ENCODE results near the gene BYSL.

Gene BYSL

DNA sequence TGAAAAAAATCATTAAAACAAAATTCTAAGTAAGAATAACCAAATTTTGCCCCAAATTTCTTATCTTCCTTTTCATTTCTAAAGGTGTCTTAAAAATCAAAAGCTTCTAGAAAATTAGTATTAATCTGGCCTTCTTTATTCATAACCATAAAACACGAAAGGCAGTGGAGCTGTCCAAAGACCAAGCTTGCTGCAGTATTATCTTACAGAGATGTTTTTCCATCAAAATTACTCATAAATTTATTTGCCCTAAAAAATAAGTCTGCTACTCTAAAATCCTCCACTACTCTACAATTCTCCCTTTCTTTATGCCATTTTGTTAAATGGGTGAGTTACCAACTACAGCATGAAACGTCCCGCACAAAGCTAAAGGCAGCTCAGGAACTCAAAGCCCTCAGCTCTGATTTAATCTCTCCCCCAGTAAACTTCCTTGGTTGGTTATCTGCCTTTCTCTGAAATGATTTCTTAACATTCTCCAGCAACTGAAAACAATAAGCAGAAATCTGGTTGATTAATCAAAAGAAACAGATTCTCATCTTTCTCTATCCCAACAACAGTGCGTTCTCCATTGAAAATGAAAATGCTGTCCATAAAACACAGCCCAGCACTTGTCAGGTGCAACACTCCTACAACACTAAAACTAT, 28.3 kb upstream of the BYSL start:
- no peaks in the 10 kb centered on the region for H3K9me3 ChIP-seq (ENCODE audit: insufficient read depth, low read depth, low read length)
- peaks cover 16% of the 10 kb centered on the region; the same call in 1 of the 2 replicates for H3K4me1 ChIP-seq (ENCODE audit: insufficient read depth, low read length)
- 0 out of 2 replicates have a peak, but pooled peaks cover 6% of the 10 kb centered on the region for H3K27me3 ChIP-seq (ENCODE audit: insufficient read depth, low read length)
- peak overlapping the region; percentile 94; the same call in 1 of the 2 replicates for H3K9ac ChIP-seq (ENCODE audit: low read depth, low read length)
- peak overlapping the region; percentile 92 for H3K4me3 ChIP-seq (ENCODE audit: low read length)
- no peaks in the 10 kb centered on the region for H3K36me3 ChIP-seq (ENCODE audit: insufficient read depth, low read depth, low read length)
- H3K27ac ChIP-seq (ENCODE audit: low read length): no peak overlapping the region

DNA sequence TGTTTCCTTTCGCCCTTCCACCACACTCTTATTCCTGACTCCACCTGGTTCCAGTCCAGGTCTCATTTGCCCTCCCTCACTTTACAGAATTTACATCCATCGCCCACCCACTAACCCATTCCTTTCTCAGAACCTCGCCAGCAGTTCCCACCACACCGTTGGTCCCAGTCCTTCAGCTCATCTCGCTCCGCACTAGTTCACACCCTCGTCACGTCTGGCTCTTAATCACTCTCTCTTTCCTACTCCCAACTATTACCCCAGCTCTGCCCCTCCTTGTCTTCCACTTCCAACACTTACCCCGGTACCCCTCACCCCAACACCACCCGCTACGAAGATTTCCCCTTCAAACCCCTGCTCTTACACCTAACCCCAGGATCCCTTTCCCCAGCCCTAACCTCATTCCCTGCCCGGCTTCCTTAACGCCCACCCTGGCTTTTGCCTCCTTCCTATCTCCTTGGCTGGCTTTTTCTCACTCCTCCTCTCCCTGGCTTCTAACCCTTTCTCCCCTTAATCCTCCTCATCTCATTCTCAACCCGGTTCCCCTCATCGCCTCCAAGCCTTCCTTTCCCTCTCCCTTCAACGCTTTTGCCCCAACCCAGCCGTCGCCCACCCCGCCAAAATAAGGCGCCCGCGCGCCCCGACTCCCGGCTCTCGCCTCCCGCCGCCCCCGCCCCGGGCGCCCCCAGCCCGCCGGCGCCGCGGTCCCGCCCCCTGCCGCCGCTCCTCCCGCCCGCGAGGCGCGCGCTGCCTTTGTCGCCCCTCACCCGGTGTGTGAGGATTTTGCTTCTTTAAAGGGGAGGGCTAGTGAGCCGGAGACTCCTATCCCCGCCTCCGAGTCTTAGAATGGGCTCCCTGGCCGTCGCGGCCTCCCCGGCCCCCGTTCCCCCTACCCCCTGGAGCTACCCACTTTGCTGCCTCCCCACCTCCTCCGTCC, 26.7 kb upstream of the BYSL start:
- Histone ChIP-seq H3K36me3 (ENCODE audit: insufficient read depth, low read depth, low read length) (no peaks in the 10 kb centered on the region), H3K27ac (ENCODE audit: low read length) (peak overlapping the region; percentile 43), H3K27me3 (ENCODE audit: insufficient read depth, low read length) (0 out of 2 replicates have a peak, but pooled peaks cover 6% of the 10 kb centered on the region), H3K9me3 (ENCODE audit: insufficient read depth, low read depth, low read length) (no peaks in the 10 kb centered on the region), H3K4me1 (ENCODE audit: insufficient read depth, low read length) (peaks cover 16% of the 10 kb centered on the region; the same call in 1 of the 2 replicates), H3K4me3 (ENCODE audit: low read length) (peak overlapping the region; percentile 92), H3K9ac (ENCODE audit: low read depth, low read length) (peak overlapping the region; percentile 94)

DNA sequence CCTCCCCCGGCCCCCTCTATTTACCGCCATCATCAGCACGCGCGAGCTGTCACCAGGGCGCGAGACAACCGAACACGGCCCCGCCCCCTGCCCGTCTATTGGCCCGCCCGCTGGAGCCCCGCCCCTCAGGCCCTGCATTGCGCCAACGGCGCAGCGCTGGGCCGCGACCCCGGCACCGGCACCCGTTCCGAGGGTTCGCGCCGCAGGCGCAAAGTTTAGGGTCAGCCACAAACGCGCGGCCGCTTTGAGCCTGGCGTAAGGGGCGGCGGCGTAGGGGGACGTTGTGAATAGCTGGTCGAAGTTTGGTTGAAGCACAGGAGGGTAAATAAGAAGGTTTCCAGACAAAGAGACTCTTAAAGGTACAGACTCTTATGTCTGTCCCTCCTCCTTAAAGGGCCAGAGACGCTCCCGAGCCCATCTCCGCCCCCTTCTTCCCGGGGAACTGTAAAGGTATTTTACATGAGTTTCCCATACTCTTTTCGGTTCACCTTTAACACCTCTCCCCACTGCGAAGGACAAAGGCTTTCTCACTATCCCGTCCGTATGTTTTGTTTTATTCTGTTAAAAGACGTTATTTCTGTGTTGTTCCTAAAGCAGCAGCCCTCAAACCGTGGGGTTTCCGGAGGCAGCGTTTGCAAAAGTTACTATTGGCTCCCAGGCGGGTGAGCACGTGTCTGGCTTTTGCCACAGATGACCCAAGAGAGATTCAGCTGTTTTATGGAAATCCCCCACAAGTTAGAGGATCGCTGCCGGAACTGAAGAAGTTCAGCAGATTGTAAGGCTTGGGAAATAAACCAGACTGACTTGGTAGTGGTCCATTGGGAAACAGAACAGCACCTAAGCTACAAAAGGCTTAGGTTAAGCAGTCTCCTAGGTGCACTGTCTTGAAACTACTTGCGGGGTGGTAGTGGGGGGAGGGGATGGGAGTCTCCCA, 25.7 kb upstream of the BYSL start, which contains the start of gene USP49:
USP49 (minus strand) TSS at position 76 of the 934 bp plus-strand sequence. CDS start 88,392 bp downstream, outside the sequence.
- Histone ChIP-seq H3K9ac (ENCODE audit: low read depth, low read length) (peak within 1 kb of the TSS; percentile 94), H3K4me3 (ENCODE audit: low read length) (peak within 1 kb of the TSS; percentile 92), H3K4me1 (ENCODE audit: insufficient read depth, low read length) (peaks cover 16% of the 10 kb centered on the region; the same call in 1 of the 2 replicates), H3K27ac (ENCODE audit: low read length) (peak within 1 kb of the TSS; percentile 78), H3K36me3 (ENCODE audit: insufficient read depth, low read depth, low read length) (no peaks in the 10 kb centered on the region), H3K9me3 (ENCODE audit: insufficient read depth, low read depth, low read length) (no peaks in the 10 kb centered on the region), H3K27me3 (ENCODE audit: insufficient read depth, low read length) (0 out of 2 replicates have a peak, but pooled peaks cover 6% of the 10 kb centered on the region)

DNA sequence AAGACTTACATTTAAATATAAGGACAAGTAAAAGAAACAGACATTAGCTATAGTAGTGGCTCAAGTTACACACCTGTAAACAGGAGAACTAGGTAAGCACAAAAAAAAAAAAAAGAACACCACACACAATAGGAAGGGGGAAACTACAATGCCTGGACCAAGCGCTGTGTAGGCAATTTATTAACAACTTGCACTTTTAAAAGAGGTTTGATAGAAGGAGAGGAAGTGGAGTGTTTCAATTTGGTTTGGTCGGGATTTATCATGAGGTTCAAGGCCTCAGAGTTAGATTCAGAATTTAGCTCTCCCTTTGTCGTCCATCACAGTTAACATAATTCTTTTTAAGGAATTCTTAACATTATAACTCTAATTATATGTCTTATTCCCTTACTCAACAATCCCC, 25.0 kb upstream of the BYSL start:
- Histone ChIP-seq H3K9ac (ENCODE audit: low read depth, low read length) (peak overlapping the region; percentile 90; the same call in 1 of the 2 replicates), H3K9me3 (ENCODE audit: insufficient read depth, low read depth, low read length) (no peaks in the 10 kb centered on the region), H3K27me3 (ENCODE audit: insufficient read depth, low read length) (0 out of 2 replicates have a peak, but pooled peaks cover 6% of the 10 kb centered on the region), H3K36me3 (ENCODE audit: insufficient read depth, low read depth, low read length) (peaks cover under 1% of the 10 kb centered on the region; the same call in 1 of the 2 replicates), H3K27ac (ENCODE audit: low read length) (no peak overlapping the region), H3K4me3 (ENCODE audit: low read length) (peak overlapping the region; percentile 92), H3K4me1 (ENCODE audit: insufficient read depth, low read length) (peaks cover 16% of the 10 kb centered on the region; the same call in 1 of the 2 replicates)

DNA sequence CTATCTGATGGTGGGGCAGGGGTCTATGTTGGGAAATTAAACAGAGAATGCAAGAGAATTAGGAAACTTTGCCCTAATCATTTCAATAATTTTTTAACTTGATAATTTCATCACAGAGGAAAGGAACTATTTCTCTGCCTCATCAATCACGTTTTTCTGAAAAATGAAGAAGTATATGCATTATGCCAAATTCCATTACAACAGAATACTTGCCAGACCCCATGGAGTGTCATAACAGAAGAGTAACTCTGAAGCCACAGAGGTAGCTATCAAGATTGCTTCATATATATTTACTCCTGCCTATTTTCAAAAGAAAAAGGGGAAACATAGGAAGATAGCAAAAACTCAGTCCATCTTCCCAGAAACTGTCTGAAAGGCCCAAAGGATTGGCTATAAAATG, 20.4 kb upstream of the BYSL start:
- H3K27ac ChIP-seq (ENCODE audit: low read length): no peak overlapping the region

DNA sequence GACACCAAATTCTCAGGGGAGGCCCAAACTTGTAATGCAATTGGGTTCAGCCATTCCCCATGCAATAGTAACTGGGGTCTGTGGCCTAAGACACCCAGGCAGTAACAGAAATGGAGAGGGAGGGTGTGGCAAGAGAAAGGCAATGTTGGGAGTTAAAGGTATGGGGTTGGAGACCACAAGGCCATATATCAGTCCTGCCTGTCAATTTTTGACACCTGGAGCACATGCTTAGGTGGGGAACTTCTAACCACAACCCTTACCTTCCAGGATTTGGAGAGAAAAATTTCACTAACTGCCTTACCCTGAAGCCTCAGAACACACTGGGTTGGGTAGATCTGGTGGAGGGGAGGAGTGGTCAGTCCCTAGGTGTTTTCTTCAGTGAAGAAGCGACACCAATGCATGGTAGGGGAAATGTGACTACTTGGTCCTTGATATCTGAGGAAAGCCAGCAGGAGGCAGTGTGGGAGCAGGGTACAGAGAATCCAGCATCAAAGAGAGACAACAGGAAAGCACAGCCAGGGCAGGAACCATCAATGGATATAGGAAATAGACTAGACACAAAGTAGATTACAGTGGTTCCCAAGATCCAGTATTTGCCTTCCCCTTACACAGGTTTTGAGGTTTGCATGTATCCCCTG, 19.3 kb upstream of the BYSL start:
- Histone ChIP-seq H3K9ac (ENCODE audit: low read depth, low read length) (no peak overlapping the region), H3K27ac (ENCODE audit: low read length) (no peak overlapping the region), H3K4me3 (ENCODE audit: low read length) (no peak overlapping the region), H3K36me3 (ENCODE audit: insufficient read depth, low read depth, low read length) (peaks cover 30% of the 10 kb centered on the region), H3K9me3 (ENCODE audit: insufficient read depth, low read depth, low read length) (no peaks in the 10 kb centered on the region), H3K27me3 (ENCODE audit: insufficient read depth, low read length) (no peaks in the 10 kb centered on the region), H3K4me1 (ENCODE audit: insufficient read depth, low read length) (no peaks in the 10 kb centered on the region)

More for the DNA sequence above, 20.4 kb upstream of the BYSL start:
- peaks cover 18% of the 10 kb centered on the region; the same call in 1 of the 2 replicates for H3K36me3 ChIP-seq (ENCODE audit: insufficient read depth, low read depth, low read length)
- no peak overlapping the region for H3K4me3 ChIP-seq (ENCODE audit: low read length)
- H3K9me3 ChIP-seq (ENCODE audit: insufficient read depth, low read depth, low read length): no peaks in the 10 kb centered on the region
- no peak overlapping the region for H3K9ac ChIP-seq (ENCODE audit: low read depth, low read length)
- H3K4me1 ChIP-seq (ENCODE audit: insufficient read depth, low read length): peaks cover 5% of the 10 kb centered on the region; the same call in 1 of the 2 replicates
- no peaks in the 10 kb centered on the region for H3K27me3 ChIP-seq (ENCODE audit: insufficient read depth, low read length)

DNA sequence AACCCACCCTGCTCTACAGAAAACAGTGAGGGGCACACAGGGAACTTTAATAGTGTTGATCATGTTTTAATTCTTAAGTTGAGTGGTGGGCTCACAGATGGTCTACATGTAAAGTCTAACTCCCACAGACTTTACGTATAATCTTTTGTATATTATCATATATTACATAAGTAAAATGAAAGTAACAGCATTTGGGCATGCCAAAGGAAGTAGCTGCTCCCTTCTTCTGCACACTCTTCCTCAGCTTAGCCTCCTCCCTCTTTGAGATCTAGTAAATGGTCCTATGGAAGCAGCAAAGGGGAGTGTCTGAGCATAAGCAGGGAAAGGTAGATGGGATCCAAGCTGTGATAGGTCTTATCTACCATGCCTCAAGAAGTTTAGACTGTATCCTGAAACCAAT, 11.6 kb upstream of the BYSL start:
- no peak overlapping the region for H3K4me3 ChIP-seq (ENCODE audit: low read length)
- no peaks in the 10 kb centered on the region for H3K4me1 ChIP-seq (ENCODE audit: insufficient read depth, low read length)
- H3K36me3 ChIP-seq (ENCODE audit: insufficient read depth, low read depth, low read length): peaks cover 74% of the 10 kb centered on the region
- no peak overlapping the region for H3K9ac ChIP-seq (ENCODE audit: low read depth, low read length)
- no peaks in the 10 kb centered on the region for H3K27me3 ChIP-seq (ENCODE audit: insufficient read depth, low read length)
- no peaks in the 10 kb centered on the region for H3K9me3 ChIP-seq (ENCODE audit: insufficient read depth, low read depth, low read length)
- no peak overlapping the region for H3K27ac ChIP-seq (ENCODE audit: low read length)

DNA sequence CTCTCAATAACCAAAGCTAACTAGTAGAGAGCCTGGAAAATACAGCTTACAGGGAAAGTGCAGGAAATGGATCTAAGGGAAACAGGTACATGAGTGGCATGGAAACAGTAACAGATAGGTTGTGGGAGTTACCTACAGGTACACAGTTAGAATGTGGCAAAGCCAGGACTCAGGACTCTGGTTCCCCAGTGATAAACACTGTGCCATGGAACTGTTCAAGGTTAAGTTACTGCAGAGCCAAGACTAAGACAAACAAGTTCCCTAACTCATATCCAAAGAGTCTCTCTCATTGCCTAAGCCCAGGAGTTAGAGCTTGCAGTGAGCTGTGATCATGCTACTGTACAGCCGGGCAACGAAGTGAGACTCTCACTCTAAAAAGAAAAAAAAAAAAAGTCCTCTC, 7.0 kb upstream of the BYSL start:
- H3K27ac ChIP-seq (ENCODE audit: low read length): no peak overlapping the region
- H3K4me3 ChIP-seq (ENCODE audit: low read length): no peak overlapping the region
- H3K9me3 ChIP-seq (ENCODE audit: insufficient read depth, low read depth, low read length): no peaks in the 10 kb centered on the region
- H3K27me3 ChIP-seq (ENCODE audit: insufficient read depth, low read length): no peaks in the 10 kb centered on the region
- H3K4me1 ChIP-seq (ENCODE audit: insufficient read depth, low read length): no peaks in the 10 kb centered on the region
- H3K36me3 ChIP-seq (ENCODE audit: insufficient read depth, low read depth, low read length): peaks cover 43% of the 10 kb centered on the region
- no peak overlapping the region for H3K9ac ChIP-seq (ENCODE audit: low read depth, low read length)

DNA sequence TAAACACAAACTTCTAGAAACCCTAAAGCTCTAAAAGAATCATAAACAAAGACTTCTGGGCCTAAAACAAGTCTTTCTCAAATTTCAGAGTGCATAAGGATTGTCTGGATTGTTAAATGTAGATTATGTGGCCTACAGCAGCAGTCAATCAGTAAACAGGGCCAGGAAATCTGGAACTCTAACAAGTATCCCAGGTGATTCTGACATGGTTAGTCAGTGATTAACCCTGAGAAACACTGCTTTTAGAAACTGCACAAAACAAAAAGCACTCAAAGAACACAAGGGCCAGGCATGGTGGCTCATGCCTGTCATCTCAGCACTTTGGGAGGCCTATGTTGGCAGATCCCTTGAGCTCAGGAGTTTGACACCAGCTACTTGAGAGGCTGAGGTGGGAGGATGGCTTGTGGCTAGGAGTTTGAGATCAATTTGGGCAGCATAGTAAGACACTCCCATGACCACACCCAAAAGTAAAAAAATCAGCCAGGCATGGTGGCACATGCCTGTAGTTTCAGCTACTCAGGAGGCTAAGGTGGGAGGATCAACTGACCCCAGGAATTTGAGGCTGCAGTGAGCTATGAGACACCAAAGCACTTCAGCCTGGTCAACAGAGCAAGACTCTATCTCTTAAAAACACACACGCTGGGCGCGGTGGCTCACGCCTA, 6.3 kb upstream of the BYSL start:
- no peak overlapping the region for H3K9ac ChIP-seq (ENCODE audit: low read depth, low read length)
- peaks cover 3% of the 10 kb centered on the region for H3K4me1 ChIP-seq (ENCODE audit: insufficient read depth, low read length)
- H3K27ac ChIP-seq (ENCODE audit: low read length): no peak overlapping the region
- no peaks in the 10 kb centered on the region for H3K27me3 ChIP-seq (ENCODE audit: insufficient read depth, low read length)
- peaks cover 39% of the 10 kb centered on the region for H3K36me3 ChIP-seq (ENCODE audit: insufficient read depth, low read depth, low read length)
- no peaks in the 10 kb centered on the region for H3K9me3 ChIP-seq (ENCODE audit: insufficient read depth, low read depth, low read length)
- H3K4me3 ChIP-seq (ENCODE audit: low read length): no peak overlapping the region

DNA sequence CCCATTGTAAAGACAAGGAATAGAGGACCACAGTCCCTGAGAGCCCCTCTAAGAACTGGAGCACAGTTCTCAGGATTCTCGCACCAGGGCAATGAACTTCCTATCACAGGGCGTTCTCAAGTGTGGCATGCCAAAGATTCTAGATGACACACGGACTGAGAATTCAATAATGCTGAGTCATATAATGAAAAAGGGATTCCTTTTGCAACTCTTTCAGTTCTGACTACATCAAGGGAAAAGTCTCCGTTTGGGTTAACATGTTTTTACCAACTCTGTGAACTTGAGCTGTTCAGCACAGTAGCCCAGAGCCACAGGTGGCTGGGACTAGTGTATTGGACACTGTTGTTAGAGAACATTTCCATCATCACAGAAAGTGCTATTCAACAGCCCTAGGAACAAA, 3.8 kb upstream of the BYSL start:
- peaks cover 32% of the 10 kb centered on the region for H3K36me3 ChIP-seq (ENCODE audit: insufficient read depth, low read depth, low read length)
- H3K27ac ChIP-seq (ENCODE audit: low read length): no peak overlapping the region
- H3K4me1 ChIP-seq (ENCODE audit: insufficient read depth, low read length): peaks cover 9% of the 10 kb centered on the region
- H3K27me3 ChIP-seq (ENCODE audit: insufficient read depth, low read length): no peaks in the 10 kb centered on the region
- H3K9me3 ChIP-seq (ENCODE audit: insufficient read depth, low read depth, low read length): no peaks in the 10 kb centered on the region
- H3K9ac ChIP-seq (ENCODE audit: low read depth, low read length): no peak overlapping the region
- no peak overlapping the region for H3K4me3 ChIP-seq (ENCODE audit: low read length)
